ENCODE data around the gene MAPK1IP1L. TPM values are rescaled to one million over a fixed set of nuclear protein-coding genes. Genes with fewer than 3 reads are reported as not detected.

The MAPK1IP1L gene
- total RNA-seq, 1 donor from 2014 or later, result 72.6 TPM

DNA sequence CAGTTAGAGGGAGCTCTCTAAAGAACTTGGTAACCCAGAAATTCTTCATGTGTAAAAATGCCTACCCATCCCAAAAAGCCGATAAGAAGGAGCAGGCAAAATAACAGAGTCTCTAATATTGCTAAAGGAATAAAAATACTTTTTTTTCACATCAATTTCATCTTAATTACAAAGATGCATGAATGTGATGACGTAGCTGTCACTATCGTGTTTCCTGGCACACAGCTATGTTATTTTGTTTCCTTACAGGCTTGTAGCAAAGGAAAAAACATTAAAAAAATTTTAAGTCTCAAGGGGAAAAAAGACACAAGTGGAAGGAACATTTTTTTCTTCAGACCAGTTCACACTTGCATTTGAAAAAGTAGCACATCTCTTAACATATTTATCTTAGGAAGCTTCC lies 67.3 kb downstream of the MAPK1IP1L start:
- no peaks in the 10 kb centered on the region for H3K27me3 ChIP-seq
- Mint-ChIP-seq H3K36me3 (no peaks in the 10 kb centered on the region), H3K4me3 (no peak overlapping the region), H3K27me3 (ENCODE audit: insufficient read depth, low read depth) (peaks cover 14% of the 10 kb centered on the region), H3K4me1 (peaks cover 30% of the 10 kb centered on the region), H3K9me3 (no peaks in the 10 kb centered on the region), H3K27ac (no peak overlapping the region)
- H3K27ac ChIP-seq, result no peak overlapping the region
- TF ChIP-seq, protein P1, sequence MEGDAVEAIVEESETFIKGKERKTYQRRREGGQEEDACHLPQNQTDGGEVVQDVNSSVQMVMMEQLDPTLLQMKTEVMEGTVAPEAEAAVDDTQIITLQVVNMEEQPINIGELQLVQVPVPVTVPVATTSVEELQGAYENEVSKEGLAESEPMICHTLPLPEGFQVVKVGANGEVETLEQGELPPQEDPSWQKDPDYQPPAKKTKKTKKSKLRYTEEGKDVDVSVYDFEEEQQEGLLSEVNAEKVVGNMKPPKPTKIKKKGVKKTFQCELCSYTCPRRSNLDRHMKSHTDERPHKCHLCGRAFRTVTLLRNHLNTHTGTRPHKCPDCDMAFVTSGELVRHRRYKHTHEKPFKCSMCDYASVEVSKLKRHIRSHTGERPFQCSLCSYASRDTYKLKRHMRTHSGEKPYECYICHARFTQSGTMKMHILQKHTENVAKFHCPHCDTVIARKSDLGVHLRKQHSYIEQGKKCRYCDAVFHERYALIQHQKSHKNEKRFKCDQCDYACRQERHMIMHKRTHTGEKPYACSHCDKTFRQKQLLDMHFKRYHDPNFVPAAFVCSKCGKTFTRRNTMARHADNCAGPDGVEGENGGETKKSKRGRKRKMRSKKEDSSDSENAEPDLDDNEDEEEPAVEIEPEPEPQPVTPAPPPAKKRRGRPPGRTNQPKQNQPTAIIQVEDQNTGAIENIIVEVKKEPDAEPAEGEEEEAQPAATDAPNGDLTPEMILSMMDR (IDR thresholded peaks at IDR 0.05), result no peak
- no peak for TF ChIP-seq EZH2phosphoT487 (IDR thresholded peaks at IDR 0.05)
- no peak for TF ChIP-seq EZH2 (IDR thresholded peaks at IDR 0.05)
- H3F3A ChIP-seq (ENCODE audit: low read depth), result no peaks in the 10 kb centered on the region
- H4K20me1 ChIP-seq (ENCODE audit: low read depth), result no peaks in the 10 kb centered on the region
- no peaks in the 10 kb centered on the region for H3K9me3 ChIP-seq (ENCODE audit: low read depth)
- H3K79me2 ChIP-seq (ENCODE audit: low read depth), result no peaks in the 10 kb centered on the region
- no peak for DNase-seq (ENCODE audit: low spot score)
- no peak overlapping the region for H3K4me3 ChIP-seq
- H3K4me1 ChIP-seq, result peaks cover 19% of the 10 kb centered on the region
- no peak overlapping the region for H3K4me2 ChIP-seq
- H3K9ac ChIP-seq, result no peak overlapping the region
- no peak overlapping the region for H2AFZ ChIP-seq (replicated peaks)
- H3K36me3 ChIP-seq, result no peaks in the 10 kb centered on the region

Other genes starting within 250 kb of the MAPK1IP1L start
- 6.4 and 9.0 TPM in 2 replicates for gene GCH1, start 148.8 kb upstream of the MAPK1IP1L start, total RNA-seq (ENCODE audit: low replicate concordance)
- gene WDHD1, start 24.5 kb upstream of the MAPK1IP1L start, total RNA-seq (ENCODE audit: low replicate concordance), result 62.3 and 82.0 TPM in 2 replicates
- gene SOCS4, start 24.4 kb upstream of the MAPK1IP1L start, total RNA-seq (ENCODE audit: low replicate concordance), result 19.9 and 32.6 TPM in 2 replicates
- gene LGALS3, start 77.6 kb downstream of the MAPK1IP1L start, total RNA-seq (ENCODE audit: low replicate concordance), result 0.99 TPM in 1 of 2 replicates, not detected in the other
- gene DLGAP5, start 139.9 kb downstream of the MAPK1IP1L start, total RNA-seq (ENCODE audit: low replicate concordance), result 191 and 313 TPM in 2 replicates
- 23.2 and 23.7 TPM in 2 replicates for gene FBXO34, start 219.8 kb downstream of the MAPK1IP1L start, total RNA-seq (ENCODE audit: low replicate concordance)